Caco-2 (cell line): ENCODE data around the gene KCTD21. TPM values are rescaled to one million over a fixed set of nuclear protein-coding genes. Genes with fewer than 3 reads are reported as not detected.

Experiments
- BruUV-seq: library from RNA; stranded (reverse); fragments of 400-500 nt; replicated peaks from 2 replicates; lab custom pipeline; 2021; lab: Mats Ljungman, UMichigan
- CTCF ChIA-PET: fragments of 300-600 bp; sonication (Branson Sonifier 250); formaldehyde crosslinking; loops from one replicate; lab custom pipeline; 2022; ENCODE audit warnings: antibody characterized with exemption; lab: Charles Lee
- POLR2A ChIA-PET: fragments of 300-600 bp; sonication (Branson Sonifier 250); formaldehyde crosslinking; loops from one replicate; lab custom pipeline; 2022; ENCODE audit warnings: antibody characterized with exemption; lab: Charles Lee
- DNase-seq, 2 experiments: peaks; one replicate each; pipeline versions ENCODE4 v3.0.0 to v3.0.0-alpha.2; 2020 to 2022
- H3K27me3 ChIP-seq: replicated peaks from 2 replicates; pipeline ENCODE4 v1.6.0; 2011; ENCODE audit warnings: low read length; ENCODE audit not compliant: control insufficient read depth, insufficient read depth
- H3K36me3 ChIP-seq: 2 replicates; pipeline ENCODE4 v1.5.1; 2011; ENCODE audit warnings: low read length; ENCODE audit not compliant: control insufficient read depth, insufficient read depth
- H3K4me1 ChIP-seq: fragments of 250-450 bp; sonication (Bioruptor Pico); 2 replicates; pipeline ENCODE4 v1.5.1; 2020; ENCODE audit warnings: mild to moderate bottlenecking
- H3K4me3 ChIP-seq: 2 replicates; pipeline ENCODE4 v1.5.1; 2011; ENCODE audit warnings: low read depth, mild to moderate bottlenecking, control low read depth, low read length
- H3K9me3 ChIP-seq: fragments of 250-450 bp; sonication (Bioruptor Pico); 2 replicates; pipeline ENCODE4 v1.5.1; 2020; ENCODE audit warnings: mild to moderate bottlenecking, moderate library complexity
- H3K27ac Mint-ChIP-seq: one replicate; pipeline ENCODE4 v1.8.0; 2022; ENCODE audit warnings: mixed read lengths; ENCODE audit not compliant: unreplicated experiment
- H3K27me3 Mint-ChIP-seq: one replicate; pipeline ENCODE4 v1.8.0; 2022; ENCODE audit warnings: mixed read lengths; ENCODE audit not compliant: insufficient read depth, unreplicated experiment
- H3K36me3 Mint-ChIP-seq: one replicate; pipeline ENCODE4 v1.8.0; 2022; ENCODE audit warnings: mild to moderate bottlenecking, mixed read lengths; ENCODE audit not compliant: insufficient read depth, unreplicated experiment
- H3K4me1 Mint-ChIP-seq: one replicate; pipeline ENCODE4 v1.8.0; 2022; ENCODE audit warnings: low read depth, mixed read lengths; ENCODE audit not compliant: unreplicated experiment
- H3K4me3 Mint-ChIP-seq: one replicate; pipeline ENCODE4 v1.8.0; 2022; ENCODE audit warnings: mild to moderate bottlenecking, moderate library complexity, mixed read lengths; ENCODE audit not compliant: unreplicated experiment
- H3K9me3 Mint-ChIP-seq: one replicate; pipeline ENCODE4 v1.8.0; 2022; ENCODE audit warnings: mixed read lengths; ENCODE audit not compliant: unreplicated experiment
- CTCF ChIP-seq, 2 experiments: fragments of 200-600 bp in 1 of 2; IDR thresholded peaks; 1 replicate in 1 of 2; 2 replicates in 1 of 2; pipeline versions ENCODE4 v1.5.1 to v1.8.0; 2011 to 2022; ENCODE audit warnings: antibody characterized with exemption in 1 of 2, control low read depth in 1 of 2, inconsistent platforms in 1 of 2, low read depth in 1 of 2, low read length in 1 of 2, mild to moderate bottlenecking in 1 of 2, moderate library complexity in 1 of 2; ENCODE audit not compliant: insufficient read depth in 1 of 2, severe bottlenecking in 1 of 2, unreplicated experiment in 1 of 2
- intact Hi-C: fragments of 100-400 bp; cut with micrococcal nuclease; formaldehyde crosslinking; loops from one replicate; pipeline ENCODE4 v1.10.0; 2022; ENCODE audit not compliant: unreplicated experiment
- total RNA-seq: library from RNA; stranded (reverse); gene quantifications from 2 replicates; pipeline ENCODE4 v1.2.3, GENCODE V29; 2022

KCTD21 gene
- total RNA-seq, 1 experiment from 2014 or later: 6.4 TPM

GRCh38 chr11:78190871-78191538 lies 2.6 kb upstream of the KCTD21 start:
- H3K4me1 ChIP-seq: peaks cover 21% of the 10 kb centered on the region
- POLR2A ChIA-PET: no interaction called here
- peak in 1 of 2 experiments; percentile 33 for DNase-seq
- intact Hi-C loops: no loop called here
- H3K36me3 Mint-ChIP-seq: peaks cover 17% of the 10 kb centered on the region
- H3K36me3 ChIP-seq: no peaks in the 10 kb centered on the region
- H3K27me3 ChIP-seq: no peaks in the 10 kb centered on the region
- peaks cover 43% of the 10 kb centered on the region for H3K4me1 Mint-ChIP-seq
- no peaks in the 10 kb centered on the region for H3K9me3 ChIP-seq
- H3K4me3 Mint-ChIP-seq: no peak overlapping the region
- H3K27me3 Mint-ChIP-seq: no peaks in the 10 kb centered on the region
- no peak overlapping the region for H3K27ac Mint-ChIP-seq
- H3K4me3 ChIP-seq: no peak overlapping the region
- TF ChIP-seq CTCF (IDR thresholded peaks at IDR 0.05; ENCODE audit: insufficient read depth in 1 of 2, low read depth in 1 of 2, low read length in 1 of 2, severe bottlenecking in 1 of 2, unreplicated experiment in 1 of 2): no peak
- BruUV-seq: no TSS peak
- CTCF ChIA-PET: no interaction called here
- no peaks in the 10 kb centered on the region for H3K9me3 Mint-ChIP-seq

GRCh38 chr11:78190374-78190773 lies 1.9 kb upstream of the KCTD21 start:
- TSS peak; percentile 41 for BruUV-seq
- ChIA-PET POLR2A (no interaction called here), CTCF (interaction anchor here (0.6 kb wide), 1 partner anchor 228 kb away, joined by 3 read pairs; no protein-coding TSS in a partner anchor)
- TF ChIP-seq CTCF (IDR thresholded peaks at IDR 0.05; ENCODE audit: insufficient read depth in 1 of 2, low read depth in 1 of 2, low read length in 1 of 2, severe bottlenecking in 1 of 2, unreplicated experiment in 1 of 2): no peak
- Mint-ChIP-seq H3K4me1 (peaks cover 47% of the 10 kb centered on the region), H3K9me3 (no peaks in the 10 kb centered on the region), H3K36me3 (peaks cover 22% of the 10 kb centered on the region), H3K27me3 (no peaks in the 10 kb centered on the region), H3K4me3 (peak overlapping the region; percentile 0), H3K27ac (no peak overlapping the region)
- Histone ChIP-seq H3K9me3 (no peaks in the 10 kb centered on the region), H3K27me3 (no peaks in the 10 kb centered on the region), H3K4me1 (peaks cover 28% of the 10 kb centered on the region), H3K36me3 (no peaks in the 10 kb centered on the region), H3K4me3 (no peak overlapping the region)
- intact Hi-C loops: no loop called here
- no peak for DNase-seq

- ChIA-PET POLR2A (no interaction called here), CTCF (interaction anchor here (0.6 kb wide), 1 partner anchor 229 kb away, joined by 3 read pairs; no protein-coding TSS in a partner anchor)
- H3K27ac Mint-ChIP-seq: peak overlapping the region; percentile 84
- peaks cover 44% of the 10 kb centered on the region for H3K4me1 Mint-ChIP-seq
- intact Hi-C loops: loop anchor here (5.0 kb wide), 2 partner anchors 113 to 192 kb away; partner anchors contain the start of gene NDUFC2
- H3K4me3 ChIP-seq: no peak overlapping the region
- no peaks in the 10 kb centered on the region for H3K27me3 Mint-ChIP-seq
- H3K9me3 Mint-ChIP-seq: no peaks in the 10 kb centered on the region
- H3K27me3 ChIP-seq: no peaks in the 10 kb centered on the region
- H3K4me1 ChIP-seq: peaks cover 28% of the 10 kb centered on the region
- DNase-seq: peak in 1 of 2 experiments; percentile 34
- TF ChIP-seq CTCF (IDR thresholded peaks at IDR 0.05; ENCODE audit: insufficient read depth in 1 of 2, low read depth in 1 of 2, low read length in 1 of 2, severe bottlenecking in 1 of 2, unreplicated experiment in 1 of 2): no peak
- H3K36me3 ChIP-seq: no peaks in the 10 kb centered on the region
- no peaks in the 10 kb centered on the region for H3K9me3 ChIP-seq
- BruUV-seq: no TSS peak
- peak overlapping the region; percentile 98 for H3K4me3 Mint-ChIP-seq
- peaks cover 22% of the 10 kb centered on the region for H3K36me3 Mint-ChIP-seq
These were observed 1.4 kb upstream of the KCTD21 start for GRCh38 chr11:78189851-78190250.
